ENCODE data around the gene ANXA2.

- TF ChIP-seq POLR2A (IDR thresholded peaks at IDR 0.05) (no peak), EP300 (IDR thresholded peaks at IDR 0.05) (no peak)
These were observed 5.2 kb downstream of the ANXA2 start for GRCh38 chr15:60392601-60392985.

Data from ovary (tissue), 1 donor.